Measurements from ENCODE around the gene KAT8. TPM values are rescaled to one million over a fixed set of nuclear protein-coding genes. Genes with fewer than 3 reads are reported as not detected.

KAT8 gene
- total RNA-seq, 1 donor from 2014 or later, result 56.0 TPM

GRCh38 chr16:31090540-31090939, 26.9 kb upstream of the KAT8 start:
- no peaks in the 10 kb centered on the region for H3K27me3 Mint-ChIP-seq (ENCODE audit: unreplicated experiment)
- H3K4me3 Mint-ChIP-seq (ENCODE audit: unreplicated experiment), result no peak overlapping the region
- peak overlapping the region; percentile 34 for H3K27ac Mint-ChIP-seq (ENCODE audit: unreplicated experiment)
- peaks cover 25% of the 10 kb centered on the region for H3K4me1 Mint-ChIP-seq (ENCODE audit: unreplicated experiment)
- no peak for DNase-seq (ENCODE audit: extremely low spot score, unreplicated experiment)
- TF ChIP-seq, protein P1, sequence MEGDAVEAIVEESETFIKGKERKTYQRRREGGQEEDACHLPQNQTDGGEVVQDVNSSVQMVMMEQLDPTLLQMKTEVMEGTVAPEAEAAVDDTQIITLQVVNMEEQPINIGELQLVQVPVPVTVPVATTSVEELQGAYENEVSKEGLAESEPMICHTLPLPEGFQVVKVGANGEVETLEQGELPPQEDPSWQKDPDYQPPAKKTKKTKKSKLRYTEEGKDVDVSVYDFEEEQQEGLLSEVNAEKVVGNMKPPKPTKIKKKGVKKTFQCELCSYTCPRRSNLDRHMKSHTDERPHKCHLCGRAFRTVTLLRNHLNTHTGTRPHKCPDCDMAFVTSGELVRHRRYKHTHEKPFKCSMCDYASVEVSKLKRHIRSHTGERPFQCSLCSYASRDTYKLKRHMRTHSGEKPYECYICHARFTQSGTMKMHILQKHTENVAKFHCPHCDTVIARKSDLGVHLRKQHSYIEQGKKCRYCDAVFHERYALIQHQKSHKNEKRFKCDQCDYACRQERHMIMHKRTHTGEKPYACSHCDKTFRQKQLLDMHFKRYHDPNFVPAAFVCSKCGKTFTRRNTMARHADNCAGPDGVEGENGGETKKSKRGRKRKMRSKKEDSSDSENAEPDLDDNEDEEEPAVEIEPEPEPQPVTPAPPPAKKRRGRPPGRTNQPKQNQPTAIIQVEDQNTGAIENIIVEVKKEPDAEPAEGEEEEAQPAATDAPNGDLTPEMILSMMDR (IDR thresholded peaks at IDR 0.05), result no peak
- no peaks in the 10 kb centered on the region for H3K9me3 Mint-ChIP-seq (ENCODE audit: unreplicated experiment)
- H3K36me3 Mint-ChIP-seq (ENCODE audit: unreplicated experiment), result peaks cover 3% of the 10 kb centered on the region

DNA sequence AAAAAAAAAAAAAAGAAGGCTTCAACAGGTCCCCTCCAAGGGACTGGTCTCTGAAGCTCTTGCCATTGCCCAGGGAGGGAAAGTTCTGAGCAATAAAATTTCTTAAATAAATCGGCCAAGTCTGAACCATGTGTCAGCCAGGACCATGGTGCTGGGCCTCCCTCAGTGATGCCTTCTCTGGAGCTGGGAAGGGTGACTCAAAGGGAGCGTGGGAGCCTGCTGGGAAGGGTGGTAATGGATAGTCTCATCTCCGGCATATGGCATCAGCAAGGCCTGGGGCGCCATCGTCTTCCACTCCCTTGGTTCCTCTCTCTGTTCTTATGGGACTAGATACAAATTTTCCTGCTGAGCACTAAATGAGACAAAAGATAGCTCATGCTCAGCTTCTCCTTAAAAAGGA, 25.1 kb upstream of the KAT8 start:
- Mint-ChIP-seq H3K4me3 (ENCODE audit: unreplicated experiment) (no peak overlapping the region), H3K36me3 (ENCODE audit: unreplicated experiment) (peaks cover 3% of the 10 kb centered on the region), H3K27me3 (ENCODE audit: unreplicated experiment) (no peaks in the 10 kb centered on the region), H3K4me1 (ENCODE audit: unreplicated experiment) (peaks cover 28% of the 10 kb centered on the region), H3K9me3 (ENCODE audit: unreplicated experiment) (no peaks in the 10 kb centered on the region), H3K27ac (ENCODE audit: unreplicated experiment) (no peak overlapping the region)
- TF ChIP-seq, protein P1 (IDR thresholded peaks at IDR 0.05), result no peak
- DNase-seq (ENCODE audit: extremely low spot score, unreplicated experiment), result no peak

DNA sequence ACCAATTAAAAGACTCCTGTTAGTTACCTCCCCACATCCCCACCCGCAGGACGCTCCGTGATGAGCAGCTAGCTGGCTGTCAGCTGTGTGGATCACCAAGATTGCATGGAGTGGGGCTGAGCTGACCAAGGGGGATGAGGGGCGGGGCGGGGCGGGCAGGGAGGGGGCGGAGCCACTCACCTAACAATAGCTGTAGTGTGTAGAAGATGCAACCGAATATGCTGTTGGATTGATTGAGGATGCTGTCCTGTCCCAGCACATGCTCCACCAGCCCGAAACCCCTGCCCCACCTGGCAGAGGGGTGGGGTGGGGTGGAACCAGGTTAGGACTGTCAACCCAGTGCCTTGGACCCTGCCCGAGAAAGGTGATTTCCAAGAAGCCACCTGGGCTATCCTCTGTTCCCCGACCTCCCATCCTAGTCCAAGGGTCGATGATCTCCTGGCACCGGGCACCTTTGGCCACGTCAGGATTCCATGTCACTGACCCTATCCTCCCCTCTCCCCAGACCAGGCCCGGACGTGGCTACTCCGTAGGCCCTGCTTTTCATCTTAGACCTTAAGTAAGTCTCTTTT, 24.2 kb upstream of the KAT8 start:
- Mint-ChIP-seq H3K27ac (ENCODE audit: unreplicated experiment) (peak overlapping the region; percentile 94), H3K9me3 (ENCODE audit: unreplicated experiment) (no peaks in the 10 kb centered on the region), H3K4me3 (ENCODE audit: unreplicated experiment) (peak overlapping the region; percentile 95), H3K36me3 (ENCODE audit: unreplicated experiment) (peaks cover 3% of the 10 kb centered on the region), H3K4me1 (ENCODE audit: unreplicated experiment) (peaks cover 28% of the 10 kb centered on the region), H3K27me3 (ENCODE audit: unreplicated experiment) (no peaks in the 10 kb centered on the region)
- TF ChIP-seq, protein P1 (IDR thresholded peaks at IDR 0.05), result no peak
- DNase-seq (ENCODE audit: extremely low spot score, unreplicated experiment), result no peak

DNA sequence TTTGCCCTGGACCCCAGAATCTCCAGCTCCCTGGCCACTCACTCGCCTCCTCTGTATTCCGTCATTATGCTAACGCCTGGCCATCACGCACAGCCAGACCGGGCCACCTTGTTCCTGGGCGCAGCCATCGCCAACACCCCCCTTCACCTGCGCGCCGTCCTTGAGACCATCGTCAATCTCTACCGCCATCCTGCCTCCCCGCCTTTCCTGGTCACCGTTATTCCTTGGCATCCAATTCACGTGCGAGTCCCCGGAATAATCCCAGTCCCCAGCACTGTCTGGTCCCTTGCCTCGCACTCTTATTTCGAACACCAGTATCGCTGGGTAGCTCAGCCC, 23.4 kb upstream of the KAT8 start:
- Mint-ChIP-seq H3K27ac (ENCODE audit: unreplicated experiment) (peak overlapping the region; percentile 94), H3K9me3 (ENCODE audit: unreplicated experiment) (no peaks in the 10 kb centered on the region), H3K27me3 (ENCODE audit: unreplicated experiment) (no peaks in the 10 kb centered on the region), H3K36me3 (ENCODE audit: unreplicated experiment) (peaks cover 3% of the 10 kb centered on the region), H3K4me1 (ENCODE audit: unreplicated experiment) (peaks cover 28% of the 10 kb centered on the region), H3K4me3 (ENCODE audit: unreplicated experiment) (peak overlapping the region; percentile 95)
- DNase-seq (ENCODE audit: extremely low spot score, unreplicated experiment), result no peak
- TF ChIP-seq, protein P1 (IDR thresholded peaks at IDR 0.05), result no peak

GRCh38 chr16:31094424-31095120, 22.9 kb upstream of the KAT8 start, which contains the start of gene VKORC1:
TSS of gene VKORC1 (minus strand) at chr16:31094797. CDS start at chr16:31094729, 68 bp downstream.
- TF ChIP-seq, protein P1 (IDR thresholded peaks at IDR 0.05), result no peak
- Mint-ChIP-seq H3K27me3 (ENCODE audit: unreplicated experiment) (no peaks in the 10 kb centered on the region), H3K27ac (ENCODE audit: unreplicated experiment) (peak within 1 kb of the TSS; percentile 94), H3K36me3 (ENCODE audit: unreplicated experiment) (peaks cover 3% of the 10 kb centered on the region), H3K9me3 (ENCODE audit: unreplicated experiment) (no peaks in the 10 kb centered on the region), H3K4me3 (ENCODE audit: unreplicated experiment) (peak within 1 kb of the TSS; percentile 95), H3K4me1 (ENCODE audit: unreplicated experiment) (peaks cover 28% of the 10 kb centered on the region)
- peak; percentile 97 for DNase-seq (ENCODE audit: extremely low spot score, unreplicated experiment)
